Skeletal muscle tissue (tissue), 4 donors: ENCODE measurements around the gene KCNK7. TPM values are rescaled to one million over a fixed set of nuclear protein-coding genes. Genes with fewer than 3 reads are reported as not detected.

Source experiments
- H3K27ac ChIP-seq: one replicate; pipeline ENCODE4 v1.7.0; 2013; ENCODE audit warnings: mild to moderate bottlenecking, low read depth, low read length, inconsistent platforms
- H3K27me3 ChIP-seq, 3 donors: one replicate each; pipeline ENCODE4 v1.7.0; 2013; ENCODE audit warnings: low read length in 3 of 3; ENCODE audit not compliant: control insufficient read depth in 3 of 3, insufficient read depth in 3 of 3
- H3K36me3 ChIP-seq, 3 donors: one replicate each; pipeline ENCODE4 v1.7.0; 2013; ENCODE audit warnings: low read length in 3 of 3; ENCODE audit not compliant: control insufficient read depth in 3 of 3, insufficient read depth in 3 of 3
- H3K4me1 ChIP-seq, 3 donors: one replicate each; pipeline ENCODE4 v1.7.0; 2013; ENCODE audit warnings: low read length in 3 of 3, mild to moderate bottlenecking in 3 of 3; ENCODE audit not compliant: control insufficient read depth in 3 of 3, insufficient read depth in 3 of 3
- H3K4me3 ChIP-seq, 3 donors: one replicate each; pipeline ENCODE4 v1.7.0; 2013; ENCODE audit warnings: low read length in 3 of 3
- H3K9ac ChIP-seq, 3 donors: one replicate each; pipeline ENCODE4 v1.7.0; 2013; ENCODE audit warnings: low read length in 3 of 3, mild to moderate bottlenecking in 3 of 3, moderate library complexity in 2 of 3, low read depth in 1 of 3
- H3K9me3 ChIP-seq, 3 donors: one replicate each; pipeline ENCODE4 v1.7.0; 2013; ENCODE audit warnings: low read length in 3 of 3; ENCODE audit not compliant: control insufficient read depth in 3 of 3
- total RNA-seq: library from RNA; depleted of rRNA; stranded (reverse); fragments of >200 nt; gene quantifications from one replicate; pipeline ENCODE4 v1.2.3, GENCODE V29; 2014
- donor health status: Osteomylitis.

KCNK7 gene
- total RNA-seq, 1 donor from 2014 or later: not detected

DNA sequence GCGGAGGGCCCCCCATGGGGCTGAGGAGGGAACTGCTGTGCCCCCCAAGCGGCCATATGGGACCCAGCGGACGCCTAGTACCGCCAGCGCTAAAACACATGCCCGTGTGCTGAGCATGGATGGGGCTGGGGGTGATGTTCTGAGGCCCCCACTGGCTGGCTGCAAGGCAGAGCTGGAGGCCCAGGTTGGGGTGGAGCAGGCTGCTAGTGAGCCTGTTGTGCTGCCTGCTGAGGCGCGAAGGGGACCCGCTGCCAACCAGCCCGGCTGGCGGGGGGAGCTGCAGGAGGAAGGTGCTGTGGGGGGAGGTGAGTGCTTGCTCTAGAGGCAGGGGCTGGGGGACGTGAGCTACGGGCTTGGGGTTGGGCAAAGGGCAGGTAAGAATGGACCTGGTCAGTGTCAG, 23.2 kb upstream of the KCNK7 start:
- Histone ChIP-seq H3K27ac (no peak overlapping the region), H3K27me3 (no peaks in the 10 kb centered on the region), H3K9ac (no peak overlapping the region), H3K4me3 (no peak overlapping the region), H3K36me3 (peaks cover 45 to 55% (median 46%) of the 10 kb centered on the region in 3 donors), H3K9me3 (no peaks in the 10 kb centered on the region), H3K4me1 (peaks cover 14 to 19% (median 19%) of the 10 kb centered on the region in 3 donors)

DNA sequence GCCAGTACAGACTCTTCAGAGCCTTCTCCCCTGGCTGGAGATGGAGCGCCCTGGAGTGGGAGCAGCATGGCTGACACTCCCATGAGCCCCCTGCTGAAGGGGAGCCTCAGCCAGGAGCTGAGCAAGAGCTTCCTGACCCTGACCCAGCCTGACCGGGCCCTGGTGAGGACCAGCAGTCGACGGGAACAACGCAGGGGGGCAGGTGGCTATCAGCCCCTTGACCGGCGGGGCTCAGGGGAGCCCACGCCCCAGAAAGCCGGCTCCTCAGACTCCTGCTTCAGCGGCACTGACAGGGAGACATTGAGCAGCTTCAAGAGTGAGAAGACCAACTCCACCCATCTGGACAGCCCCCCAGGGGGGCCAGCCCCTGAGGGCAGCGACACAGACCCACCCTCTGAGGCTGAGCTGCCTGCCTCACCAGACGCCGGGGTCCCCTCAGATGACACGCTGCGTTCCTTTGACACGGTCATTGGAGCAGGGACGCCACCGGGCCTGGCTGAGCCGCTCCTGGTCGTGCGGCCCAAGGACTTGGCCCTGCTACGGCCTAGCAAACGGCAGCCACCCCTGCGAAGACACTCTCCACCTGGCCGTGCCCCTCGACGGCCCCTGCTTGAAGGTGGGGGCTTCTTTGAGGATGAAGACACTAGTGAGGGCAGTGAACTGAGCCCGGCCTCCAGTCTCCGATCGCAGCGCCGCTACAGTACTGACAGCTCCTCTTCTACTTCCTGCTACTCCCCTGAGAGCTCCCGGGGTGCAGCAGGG, 22.6 kb upstream of the KCNK7 start:
- Histone ChIP-seq H3K27me3 (no peaks in the 10 kb centered on the region), H3K4me3 (no peak overlapping the region), H3K9me3 (no peaks in the 10 kb centered on the region), H3K4me1 (peaks cover 17 to 22% (median 21%) of the 10 kb centered on the region in 3 donors), H3K36me3 (peaks cover 39 to 49% (median 43%) of the 10 kb centered on the region in 3 donors), H3K9ac (no peak overlapping the region), H3K27ac (no peak overlapping the region)

DNA sequence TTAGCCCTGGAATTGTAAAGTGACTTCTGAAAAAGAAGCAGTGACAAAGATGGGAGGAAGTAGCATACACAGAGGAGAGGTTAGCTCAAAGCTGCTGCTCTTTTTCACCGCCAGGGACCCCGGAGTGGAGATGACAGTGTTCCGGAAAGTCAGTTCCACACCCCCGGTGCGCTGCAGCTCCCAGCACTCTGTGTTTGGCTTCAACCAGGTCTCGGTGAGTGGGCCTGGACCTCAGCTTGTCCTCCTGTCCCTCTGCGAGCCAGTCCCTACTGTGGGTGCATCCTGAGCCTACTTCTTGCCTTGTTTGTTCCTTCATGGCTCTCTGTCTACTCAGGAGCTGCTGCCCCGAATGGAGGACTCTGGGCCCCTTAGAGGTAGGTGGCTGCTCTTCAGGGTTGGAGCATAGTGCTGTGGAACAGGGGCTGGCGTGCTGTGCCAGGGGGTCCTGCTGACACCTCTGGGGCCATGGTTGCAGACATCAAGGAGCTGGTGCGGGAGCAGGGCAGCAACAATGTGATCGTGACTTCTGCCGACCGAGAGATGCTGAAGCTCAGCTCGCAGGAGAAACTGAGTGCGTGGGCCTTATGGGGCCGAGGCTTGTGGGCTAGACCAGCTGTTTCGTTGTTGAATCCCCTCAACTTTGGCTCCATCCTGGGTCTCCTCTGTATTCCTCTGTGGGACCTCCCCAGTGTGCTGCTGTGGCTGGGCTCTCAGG, 21.7 kb upstream of the KCNK7 start:
- Histone ChIP-seq H3K9ac (peak overlapping the region in 2 of 3 donors; percentile 80 to 87), H3K4me3 (peak overlapping the region; percentile 68 to 80 (median 79)), H3K27me3 (no peaks in the 10 kb centered on the region), H3K27ac (no peak overlapping the region), H3K4me1 (peaks cover 26 to 31% (median 30%) of the 10 kb centered on the region in 3 donors), H3K9me3 (no peaks in the 10 kb centered on the region), H3K36me3 (peaks cover 36 to 45% (median 43%) of the 10 kb centered on the region in 3 donors)

DNA sequence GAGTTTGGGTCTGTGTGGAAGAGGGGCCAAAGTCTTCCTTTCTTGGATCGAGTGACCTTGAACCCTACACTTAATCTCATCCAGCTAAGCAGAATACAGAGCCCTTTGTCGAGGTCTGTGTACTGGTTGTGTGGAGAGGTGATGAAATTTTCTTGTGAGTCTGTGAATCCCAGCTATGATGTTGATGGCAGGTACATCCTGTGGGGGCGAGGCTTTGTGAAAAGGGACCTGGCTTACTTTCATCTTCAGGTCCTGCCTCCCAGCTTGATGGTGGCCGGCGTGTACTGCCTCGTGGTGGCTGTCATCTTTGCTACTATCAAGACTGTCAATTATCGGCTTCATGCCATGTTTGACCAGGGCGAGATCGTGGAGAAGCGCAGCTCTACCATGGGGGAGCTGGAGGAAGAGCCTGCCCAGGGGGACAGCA, 21.0 kb upstream of the KCNK7 start:
- peak overlapping the region; percentile 68 to 80 (median 79) for H3K4me3 ChIP-seq
- no peaks in the 10 kb centered on the region for H3K27me3 ChIP-seq
- no peaks in the 10 kb centered on the region for H3K9me3 ChIP-seq
- H3K27ac ChIP-seq: peak overlapping the region; percentile 92
- peaks cover 36 to 43% (median 38%) of the 10 kb centered on the region in 3 donors for H3K36me3 ChIP-seq
- H3K4me1 ChIP-seq: peaks cover 33 to 38% (median 36%) of the 10 kb centered on the region in 3 donors
- peak overlapping the region; percentile 73 to 87 (median 80) for H3K9ac ChIP-seq

DNA sequence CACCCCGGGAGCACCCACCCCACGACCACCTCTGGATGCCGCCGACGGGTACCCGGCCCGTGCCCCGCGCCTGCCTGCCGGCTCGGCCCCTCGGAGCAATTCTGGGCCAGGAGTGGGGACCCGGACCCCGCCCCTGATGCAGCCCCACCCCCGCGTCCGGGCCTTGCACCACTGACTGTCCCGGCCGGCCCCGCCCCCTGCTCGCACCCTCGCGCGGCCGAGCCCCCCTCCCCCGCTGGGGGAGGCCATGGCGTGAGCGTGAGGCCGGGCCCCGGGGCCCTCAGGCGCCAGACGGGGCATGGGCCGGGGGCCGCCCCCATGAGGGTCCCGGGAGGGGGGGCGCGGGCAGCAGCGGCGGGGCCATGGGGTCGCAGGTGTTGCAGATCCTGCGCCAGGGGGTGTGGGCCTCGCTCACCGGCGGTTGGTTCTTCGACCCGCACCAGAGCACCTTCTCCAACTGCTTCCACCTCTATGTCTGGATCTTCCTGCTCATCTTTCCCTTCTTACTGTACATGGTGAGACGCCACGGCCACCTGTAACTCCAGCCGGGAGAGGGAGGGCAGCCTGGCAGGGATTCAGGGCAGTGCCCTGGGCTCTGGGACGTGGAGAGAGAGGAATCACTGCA, 20.5 kb upstream of the KCNK7 start:
- peak overlapping the region; percentile 92 for H3K27ac ChIP-seq
- peaks cover 36 to 40% (median 39%) of the 10 kb centered on the region in 3 donors for H3K4me1 ChIP-seq
- peak overlapping the region; percentile 73 to 87 (median 80) for H3K9ac ChIP-seq
- no peaks in the 10 kb centered on the region for H3K27me3 ChIP-seq
- H3K9me3 ChIP-seq: no peaks in the 10 kb centered on the region
- peaks cover 36 to 41% (median 36%) of the 10 kb centered on the region in 3 donors for H3K36me3 ChIP-seq
- peak overlapping the region; percentile 68 to 80 (median 79) for H3K4me3 ChIP-seq

GRCh38 chr11:65615229-65615949, 19.8 kb upstream of the KCNK7 start, which contains the start of gene PCNX3:
PCNX3 (plus strand) TSS chr11:65615776; CDS start chr11:65616312, 536 bp downstream.
- Histone ChIP-seq H3K36me3 (peaks cover 31 to 38% (median 31%) of the 10 kb centered on the region in 3 donors), H3K27ac (peak within 1 kb of the TSS; percentile 92), H3K27me3 (no peaks in the 10 kb centered on the region), H3K9me3 (no peaks in the 10 kb centered on the region), H3K9ac (peak within 1 kb of the TSS; percentile 91 to 94 (median 91)), H3K4me3 (peak within 1 kb of the TSS; percentile 90 to 98 (median 95)), H3K4me1 (peaks cover 41 to 47% (median 46%) of the 10 kb centered on the region in 3 donors)

DNA sequence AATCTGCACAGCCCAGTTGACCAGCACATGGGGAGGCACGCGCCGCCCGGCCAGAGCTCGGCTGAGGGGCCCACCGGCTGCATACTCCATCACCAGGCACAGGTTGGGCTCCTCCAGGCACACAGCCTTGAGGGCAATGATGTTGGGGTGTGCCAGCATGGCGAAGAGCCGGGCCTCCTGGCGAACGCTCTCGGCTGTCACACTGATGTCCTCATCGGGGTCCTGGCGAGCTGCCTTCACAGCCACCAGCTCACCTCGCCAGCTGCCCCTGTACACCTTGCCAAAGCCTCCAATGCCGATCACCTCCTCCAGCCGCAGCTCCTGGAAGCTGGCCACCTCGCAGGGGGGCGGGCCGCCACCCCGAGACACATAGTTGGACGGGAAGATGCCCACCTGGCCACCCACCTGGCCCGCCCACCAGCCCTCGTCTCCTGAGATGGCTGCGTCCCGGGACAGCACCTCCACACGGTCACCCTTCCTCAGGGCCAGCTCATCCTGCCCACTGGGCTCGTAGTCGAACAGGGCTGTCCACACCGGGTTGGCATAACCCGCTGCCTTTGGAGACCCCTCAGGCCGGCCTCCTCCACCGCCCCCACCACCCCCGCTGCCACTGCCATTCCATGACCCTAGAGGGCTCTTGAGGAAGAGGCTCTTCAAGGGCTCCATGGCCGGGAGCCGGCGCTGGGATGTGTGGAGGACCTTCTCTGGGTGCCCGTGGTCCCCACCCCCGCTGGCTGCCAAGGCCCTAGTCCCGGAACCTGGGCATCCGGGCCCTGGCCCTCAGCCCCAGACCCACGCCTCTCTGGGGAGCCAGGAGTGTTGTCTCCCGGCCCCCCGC, 17.7 kb upstream of the KCNK7 start:
- Histone ChIP-seq H3K9ac (peak overlapping the region; percentile 91 to 94 (median 91)), H3K27ac (peak overlapping the region; percentile 92), H3K36me3 (peaks cover 11 to 25% (median 17%) of the 10 kb centered on the region in 3 donors), H3K4me1 (peaks cover 57 to 62% (median 62%) of the 10 kb centered on the region in 3 donors), H3K9me3 (no peaks in the 10 kb centered on the region), H3K4me3 (peak overlapping the region; percentile 90 to 98 (median 95)), H3K27me3 (no peaks in the 10 kb centered on the region)

GRCh38 chr11:65612691-65613090, 17.1 kb upstream of the KCNK7 start:
- Histone ChIP-seq H3K9ac (peak overlapping the region; percentile 70 to 91 (median 91)), H3K36me3 (peaks cover 7 to 26% (median 13%) of the 10 kb centered on the region in 3 donors), H3K4me3 (peak overlapping the region; percentile 90 to 98 (median 95)), H3K9me3 (no peaks in the 10 kb centered on the region), H3K4me1 (peaks cover 63 to 69% (median 67%) of the 10 kb centered on the region in 3 donors), H3K27ac (peak overlapping the region; percentile 26), H3K27me3 (no peaks in the 10 kb centered on the region)
